GM23338 (cell line): Measurements from ENCODE around the gene RNF168. TPM values are rescaled to one million over a fixed set of nuclear protein-coding genes. Genes with fewer than 3 reads are reported as not detected.
A peak's percentile ranks its signal among the peaks of the same experiment; 100 is the strongest.

ENCODE experiments used
- ATAC-seq: fragments of 200-7000 bp; cut with Tn5 transposase; 3 replicates; pipeline ENCODE4 v1.9.1; 2020
- DNase-seq: peaks from one replicate; pipeline ENCODE4 v3.0.0-alpha.2; 2015; ENCODE audit warnings: low spot score
- H2AFZ ChIP-seq: fragments of 200-600 bp; sonication (generic); 2 replicates; pipeline ENCODE4 v1.8.0; 2016; ENCODE audit warnings: antibody characterized with exemption, mild to moderate bottlenecking, moderate library complexity
- H3F3A ChIP-seq: fragments of 200-600 bp; sonication (generic); replicated peaks from 2 replicates; pipeline ENCODE4 v1.8.0; 2017; ENCODE audit warnings: antibody characterized with exemption, mixed run types, low read depth
- H3K27ac ChIP-seq: fragments of 200-600 bp; sonication (generic); 2 replicates; pipeline ENCODE4 v1.6.1; 2016; ENCODE audit warnings: low read depth
- H3K27me3 ChIP-seq: fragments of 200-600 bp; sonication (generic); 2 replicates; pipeline ENCODE4 v1.8.0; 2016; ENCODE audit warnings: mild to moderate bottlenecking, mixed run types, moderate library complexity; ENCODE audit not compliant: insufficient read depth
- H3K36me3 ChIP-seq: fragments of 200-600 bp; sonication (generic); 2 replicates; pipeline ENCODE4 v1.8.0; 2016; ENCODE audit warnings: mild to moderate bottlenecking; ENCODE audit not compliant: insufficient read depth
- H3K4me1 ChIP-seq: fragments of 200-600 bp; sonication (generic); 2 replicates; pipeline ENCODE4 v1.8.0; 2016; ENCODE audit warnings: mild to moderate bottlenecking, moderate library complexity; ENCODE audit not compliant: insufficient read depth
- H3K4me2 ChIP-seq: fragments of 200-600 bp; sonication (generic); 2 replicates; pipeline ENCODE4 v1.7.1; 2017; ENCODE audit warnings: mixed run types
- H3K4me3 ChIP-seq: fragments of 200-600 bp; sonication (generic); 2 replicates; pipeline ENCODE4 v1.6.1; 2016; ENCODE audit warnings: mixed run types
- H3K79me2 ChIP-seq: fragments of 200-600 bp; sonication (generic); replicated peaks from 2 replicates; pipeline ENCODE4 v1.8.0; 2017; ENCODE audit warnings: mild to moderate bottlenecking; ENCODE audit not compliant: insufficient read depth
- H3K9me2 ChIP-seq: fragments of 200-600 bp; sonication (generic); 2 replicates; pipeline ENCODE4 v1.8.0; 2017; ENCODE audit not compliant: insufficient read depth
- H4K20me1 ChIP-seq: fragments of 200-600 bp; sonication (generic); replicated peaks from 2 replicates; pipeline ENCODE4 v1.8.0; 2017; ENCODE audit warnings: mild to moderate bottlenecking; ENCODE audit not compliant: insufficient read depth
- H3K27ac Mint-ChIP-seq: 2 replicates; pipeline ENCODE4 v1.8.0; 2020; ENCODE audit warnings: inconsistent platforms, mild to moderate bottlenecking, moderate library complexity, mixed read lengths
- H3K27me3 Mint-ChIP-seq: 3 replicates; pipeline ENCODE4 v1.8.0; 2022; ENCODE audit warnings: low read depth, mild to moderate bottlenecking, moderate library complexity, mixed read lengths, inconsistent platforms; ENCODE audit not compliant: insufficient read depth, poor library complexity
- H3K36me3 Mint-ChIP-seq: 3 replicates; pipeline ENCODE4 v1.8.0; 2021; ENCODE audit warnings: low read depth, mild to moderate bottlenecking, inconsistent platforms, moderate library complexity, mixed read lengths
- H3K4me1 Mint-ChIP-seq: 3 replicates; pipeline ENCODE4 v1.8.0; 2020; ENCODE audit warnings: mild to moderate bottlenecking, inconsistent platforms, mixed read lengths
- H3K4me3 Mint-ChIP-seq: 3 replicates; pipeline ENCODE4 v1.8.0; 2021; ENCODE audit warnings: moderate library complexity, mild to moderate bottlenecking, inconsistent platforms, mixed read lengths
- H3K9me3 Mint-ChIP-seq: 3 replicates; pipeline ENCODE4 v1.8.0; 2020; ENCODE audit warnings: moderate library complexity, mild to moderate bottlenecking, inconsistent platforms, mixed read lengths
- CREB1 ChIP-seq: fragments of 250-450 bp; sonication (Bioruptor Pico); IDR thresholded peaks from 2 replicates; pipeline ENCODE4 v1.5.0; 2020; ENCODE audit warnings: low read depth, mild to moderate bottlenecking, moderate library complexity
- CTCF ChIP-seq, 2 experiments: fragments of 200-600 bp in 1 of 2; sonication (generic) in 1 of 2; conservative IDR thresholded peaks; 2 replicates each; pipeline versions ENCODE4 v1.5.1 to v1.6.1; 2016 to 2017; ENCODE audit warnings: antibody characterized with exemption in 2 of 2, low read depth in 2 of 2, mild to moderate bottlenecking in 2 of 2, moderate library complexity in 1 of 2
- JUNB ChIP-seq: IDR thresholded peaks from one replicate; pipeline ENCODE4 v1.6.1; 2016; ENCODE audit warnings: antibody characterized with exemption; ENCODE audit not compliant: unreplicated experiment
- NANOG ChIP-seq: IDR thresholded peaks from 2 replicates; pipeline ENCODE4 v1.6.1; 2016; ENCODE audit warnings: antibody characterized with exemption, borderline replicate concordance
- POLR2AphosphoS5 ChIP-seq: IDR thresholded peaks from 2 replicates; pipeline ENCODE4 v1.6.1; 2016; ENCODE audit warnings: antibody characterized with exemption, low read depth
- REST ChIP-seq: IDR thresholded peaks from one replicate; pipeline ENCODE4 v1.6.1; 2018; ENCODE audit warnings: antibody characterized with exemption; ENCODE audit not compliant: unreplicated experiment
- STAT1 ChIP-seq: IDR thresholded peaks from one replicate; pipeline ENCODE4 v1.6.1; 2016; ENCODE audit warnings: antibody characterized with exemption; ENCODE audit not compliant: unreplicated experiment
- ZNF114 ChIP-seq: fragments of 250-450 bp; sonication (Bioruptor Pico); IDR thresholded peaks from 2 replicates; pipeline ENCODE4 v1.5.0; 2020; ENCODE audit warnings: mild to moderate bottlenecking, moderate library complexity
- ZNF331 ChIP-seq: fragments of 250-450 bp; sonication (Bioruptor Pico); IDR thresholded peaks from 2 replicates; pipeline ENCODE4 v1.5.0; 2020; ENCODE audit warnings: low read depth, mild to moderate bottlenecking, moderate library complexity
- ZNF462 ChIP-seq: fragments of 250-450 bp; sonication (Bioruptor Pico); IDR thresholded peaks from 2 replicates; pipeline ENCODE4 v1.5.0; 2020; ENCODE audit warnings: mild to moderate bottlenecking, moderate library complexity
- polyA plus RNA-seq: library from polyadenylated mRNA; unstranded; fragments of >200 nt; fragmentation: Nextera tagmentation; extraction: Ambion mirVana; gene quantifications from 2 replicates; pipeline ENCODE4 v1.2.1, GENCODE V29; 2016
- total RNA-seq: library from RNA; depleted of rRNA; stranded (reverse); fragments of >200 nt; shearing (Covaris generic); gene quantifications from 2 replicates; pipeline ENCODE4 v1.2.3, GENCODE V29; 2014

RNF168 gene
- total and polyA plus RNA-seq, 2 experiments from 2014 or later: 33.0 to 53.0 TPM

- peak overlapping the region; percentile 46; the same call in 1 of the 2 replicates for H3K4me2 ChIP-seq
- H3K27ac Mint-ChIP-seq: no peak overlapping the region
Observed at GRCh38 chr3:196504556-196504955, 988 bp upstream of the RNF168 start.

More at GRCh38 chr3:196504556-196504955, 988 bp upstream of the RNF168 start:
- H2AFZ ChIP-seq: peak overlapping the region; percentile 49; the same call in 1 of the 2 replicates
- peaks cover 18% of the 10 kb centered on the region for H3K36me3 Mint-ChIP-seq
- H3K4me3 ChIP-seq: no peak overlapping the region
- ATAC-seq (no peak), DNase-seq (no peak)
- no peaks in the 10 kb centered on the region for H3K9me2 ChIP-seq
- TF ChIP-seq ZNF331 (CRISPR knock-in tag) (no peak), REST (no peak), ZNF462 (CRISPR knock-in tag) (no peak), NANOG (no peak), CREB1 (CRISPR knock-in tag) (no peak), POLR2AphosphoS5 (no peak), STAT1 (no peak), JUNB (no peak), CTCF (conservative IDR thresholded peaks at IDR 0.05; ENCODE audit: low read depth in 2 of 2) (no peak), ZNF114 (CRISPR knock-in tag) (no peak)
- H3K36me3 ChIP-seq: no peaks in the 10 kb centered on the region
- H3K9me3 Mint-ChIP-seq: peaks cover 31% of the 10 kb centered on the region
- H3K27ac ChIP-seq: peak overlapping the region; percentile 88
- H3K27me3 Mint-ChIP-seq: peaks cover 8% of the 10 kb centered on the region
- H3F3A ChIP-seq: peaks cover 15% of the 10 kb centered on the region
- H4K20me1 ChIP-seq: peaks cover 7% of the 10 kb centered on the region
- H3K27me3 ChIP-seq: no peaks in the 10 kb centered on the region
- H3K4me1 Mint-ChIP-seq: peaks cover 12% of the 10 kb centered on the region; the same call in 2 of the 3 replicates
- peaks cover 7% of the 10 kb centered on the region for H3K4me1 ChIP-seq
- H3K79me2 ChIP-seq: peaks cover 38% of the 10 kb centered on the region
- peak overlapping the region; percentile 100; the same call in 2 of the 3 replicates for H3K4me3 Mint-ChIP-seq
